ENCODE data around the gene TRMT1.

DNA sequence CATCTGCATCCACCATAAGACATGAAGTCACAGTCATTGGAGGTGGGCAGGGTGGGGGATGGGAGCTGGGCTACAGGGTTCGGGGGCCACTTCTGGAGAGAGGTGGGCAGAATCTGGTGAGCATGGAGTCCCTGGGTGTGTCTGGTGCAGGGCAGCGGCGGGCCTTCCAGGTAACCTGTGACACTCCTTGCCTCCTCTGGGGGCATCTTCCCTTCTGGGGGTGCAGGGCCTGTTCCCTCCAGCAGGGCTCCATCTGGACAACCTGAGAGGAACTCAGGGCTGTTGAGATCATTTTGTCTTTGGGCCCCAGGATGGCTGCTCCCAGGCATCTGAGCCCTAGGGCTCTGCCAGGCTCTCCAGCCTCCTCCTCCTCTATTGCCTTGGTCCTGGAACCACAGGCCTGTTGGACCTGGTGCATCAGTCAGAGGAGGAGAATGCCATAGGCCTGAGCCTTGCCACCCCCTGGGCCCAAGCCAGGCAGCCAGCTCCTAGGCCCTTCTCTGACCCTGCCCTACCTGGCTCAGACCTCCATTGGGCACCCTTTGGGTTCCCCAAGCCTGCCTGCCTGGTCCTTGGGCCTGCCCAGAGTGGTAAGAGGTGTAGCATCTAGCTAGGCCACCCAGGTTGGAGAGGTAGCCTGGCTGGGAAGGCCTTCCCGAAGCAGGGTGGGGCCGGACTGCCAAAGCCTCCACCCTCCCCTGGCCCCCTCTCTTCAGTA is 27.2 kb downstream of the TRMT1 start:
- TF ChIP-seq, protein P1, sequence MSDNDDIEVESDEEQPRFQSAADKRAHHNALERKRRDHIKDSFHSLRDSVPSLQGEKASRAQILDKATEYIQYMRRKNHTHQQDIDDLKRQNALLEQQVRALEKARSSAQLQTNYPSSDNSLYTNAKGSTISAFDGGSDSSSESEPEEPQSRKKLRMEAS (CRISPR knock-in tag; IDR thresholded peaks at IDR 0.05) = no peak
- TF ChIP-seq CTCF (IDR thresholded peaks at IDR 0.05) (0 out of 2 replicates have a peak, but pooled peaks have one; percentile 49), SMAD3 (CRISPR knock-in tag; IDR thresholded peaks at IDR 0.05; ENCODE audit: borderline replicate concordance) (no peak), GTF2I (CRISPR knock-in tag; conservative IDR thresholded peaks at IDR 0.05) (no peak), SP1 (CRISPR knock-in tag; conservative IDR thresholded peaks at IDR 0.05) (no peak), ETV6 (CRISPR knock-in tag; IDR thresholded peaks at IDR 0.05) (no peak), ZNF512 (CRISPR knock-in tag; IDR thresholded peaks at IDR 0.05; ENCODE audit: borderline replicate concordance) (no peak), MXD4 (CRISPR knock-in tag; IDR thresholded peaks at IDR 0.05; ENCODE audit: borderline replicate concordance) (no peak), JUN (CRISPR knock-in tag; IDR thresholded peaks at IDR 0.05) (no peak), USF1 (CRISPR knock-in tag; IDR thresholded peaks at IDR 0.05) (no peak)
- TF ChIP-seq, protein P2, sequence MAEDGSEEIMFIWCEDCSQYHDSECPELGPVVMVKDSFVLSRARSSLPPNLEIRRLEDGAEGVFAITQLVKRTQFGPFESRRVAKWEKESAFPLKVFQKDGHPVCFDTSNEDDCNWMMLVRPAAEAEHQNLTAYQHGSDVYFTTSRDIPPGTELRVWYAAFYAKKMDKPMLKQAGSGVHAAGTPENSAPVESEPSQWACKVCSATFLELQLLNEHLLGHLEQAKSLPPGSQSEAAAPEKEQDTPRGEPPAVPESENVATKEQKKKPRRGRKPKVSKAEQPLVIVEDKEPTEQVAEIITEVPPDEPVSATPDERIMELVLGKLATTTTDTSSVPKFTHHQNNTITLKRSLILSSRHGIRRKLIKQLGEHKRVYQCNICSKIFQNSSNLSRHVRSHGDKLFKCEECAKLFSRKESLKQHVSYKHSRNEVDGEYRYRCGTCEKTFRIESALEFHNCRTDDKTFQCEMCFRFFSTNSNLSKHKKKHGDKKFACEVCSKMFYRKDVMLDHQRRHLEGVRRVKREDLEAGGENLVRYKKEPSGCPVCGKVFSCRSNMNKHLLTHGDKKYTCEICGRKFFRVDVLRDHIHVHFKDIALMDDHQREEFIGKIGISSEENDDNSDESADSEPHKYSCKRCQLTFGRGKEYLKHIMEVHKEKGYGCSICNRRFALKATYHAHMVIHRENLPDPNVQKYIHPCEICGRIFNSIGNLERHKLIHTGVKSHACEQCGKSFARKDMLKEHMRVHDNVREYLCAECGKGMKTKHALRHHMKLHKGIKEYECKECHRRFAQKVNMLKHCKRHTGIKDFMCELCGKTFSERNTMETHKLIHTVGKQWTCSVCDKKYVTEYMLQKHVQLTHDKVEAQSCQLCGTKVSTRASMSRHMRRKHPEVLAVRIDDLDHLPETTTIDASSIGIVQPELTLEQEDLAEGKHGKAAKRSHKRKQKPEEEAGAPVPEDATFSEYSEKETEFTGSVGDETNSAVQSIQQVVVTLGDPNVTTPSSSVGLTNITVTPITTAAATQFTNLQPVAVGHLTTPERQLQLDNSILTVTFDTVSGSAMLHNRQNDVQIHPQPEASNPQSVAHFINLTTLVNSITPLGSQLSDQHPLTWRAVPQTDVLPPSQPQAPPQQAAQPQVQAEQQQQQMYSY (CRISPR knock-in tag; IDR thresholded peaks at IDR 0.05) = no peak
- TF ChIP-seq, protein P3, sequence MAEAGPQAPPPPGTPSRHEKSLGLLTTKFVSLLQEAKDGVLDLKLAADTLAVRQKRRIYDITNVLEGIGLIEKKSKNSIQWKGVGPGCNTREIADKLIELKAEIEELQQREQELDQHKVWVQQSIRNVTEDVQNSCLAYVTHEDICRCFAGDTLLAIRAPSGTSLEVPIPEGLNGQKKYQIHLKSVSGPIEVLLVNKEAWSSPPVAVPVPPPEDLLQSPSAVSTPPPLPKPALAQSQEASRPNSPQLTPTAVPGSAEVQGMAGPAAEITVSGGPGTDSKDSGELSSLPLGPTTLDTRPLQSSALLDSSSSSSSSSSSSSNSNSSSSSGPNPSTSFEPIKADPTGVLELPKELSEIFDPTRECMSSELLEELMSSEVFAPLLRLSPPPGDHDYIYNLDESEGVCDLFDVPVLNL (CRISPR knock-in tag; IDR thresholded peaks at IDR 0.05; ENCODE audit: borderline replicate concordance, low read depth) = no peak
- TF ChIP-seq, protein P4, sequence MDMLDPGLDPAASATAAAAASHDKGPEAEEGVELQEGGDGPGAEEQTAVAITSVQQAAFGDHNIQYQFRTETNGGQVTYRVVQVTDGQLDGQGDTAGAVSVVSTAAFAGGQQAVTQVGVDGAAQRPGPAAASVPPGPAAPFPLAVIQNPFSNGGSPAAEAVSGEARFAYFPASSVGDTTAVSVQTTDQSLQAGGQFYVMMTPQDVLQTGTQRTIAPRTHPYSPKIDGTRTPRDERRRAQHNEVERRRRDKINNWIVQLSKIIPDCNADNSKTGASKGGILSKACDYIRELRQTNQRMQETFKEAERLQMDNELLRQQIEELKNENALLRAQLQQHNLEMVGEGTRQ (CRISPR knock-in tag; IDR thresholded peaks at IDR 0.05) = no peak

All from WTC11 (cell line).